ENCODE measurements around the gene EHBP1.

DNA sequence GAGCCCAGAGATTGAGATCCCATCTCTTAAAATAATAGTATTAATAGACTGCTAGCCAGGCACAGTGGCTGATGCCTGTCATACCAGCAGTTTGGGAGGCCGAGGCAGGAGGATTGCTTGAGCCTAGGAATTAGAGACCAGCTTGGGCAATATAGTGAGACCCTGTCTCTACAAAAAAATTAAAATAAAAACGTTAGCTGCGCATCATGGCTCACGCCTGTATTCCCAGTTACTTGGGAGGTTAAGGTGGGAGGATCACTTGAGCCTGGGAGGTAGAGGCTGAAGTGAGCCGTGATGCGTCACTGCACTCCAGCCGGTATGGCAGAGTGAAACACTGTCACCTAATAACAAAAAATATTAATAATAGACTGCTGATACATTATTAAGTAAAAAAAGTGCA lies 178.1 kb downstream of the EHBP1 start:
- TF ChIP-seq, protein P1, sequence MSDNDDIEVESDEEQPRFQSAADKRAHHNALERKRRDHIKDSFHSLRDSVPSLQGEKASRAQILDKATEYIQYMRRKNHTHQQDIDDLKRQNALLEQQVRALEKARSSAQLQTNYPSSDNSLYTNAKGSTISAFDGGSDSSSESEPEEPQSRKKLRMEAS (IDR thresholded peaks at IDR 0.05; ENCODE audit: low read depth) = no peak
- TF ChIP-seq, protein P2, sequence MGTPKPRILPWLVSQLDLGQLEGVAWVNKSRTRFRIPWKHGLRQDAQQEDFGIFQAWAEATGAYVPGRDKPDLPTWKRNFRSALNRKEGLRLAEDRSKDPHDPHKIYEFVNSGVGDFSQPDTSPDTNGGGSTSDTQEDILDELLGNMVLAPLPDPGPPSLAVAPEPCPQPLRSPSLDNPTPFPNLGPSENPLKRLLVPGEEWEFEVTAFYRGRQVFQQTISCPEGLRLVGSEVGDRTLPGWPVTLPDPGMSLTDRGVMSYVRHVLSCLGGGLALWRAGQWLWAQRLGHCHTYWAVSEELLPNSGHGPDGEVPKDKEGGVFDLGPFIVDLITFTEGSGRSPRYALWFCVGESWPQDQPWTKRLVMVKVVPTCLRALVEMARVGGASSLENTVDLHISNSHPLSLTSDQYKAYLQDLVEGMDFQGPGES (IDR thresholded peaks at IDR 0.05; ENCODE audit: low read depth, low read length) = no peak
- TF ChIP-seq TEAD4 (IDR thresholded peaks at IDR 0.05; ENCODE audit: borderline replicate concordance, insufficient read depth) (no peak), POLR2AphosphoS5 (IDR thresholded peaks at IDR 0.05; ENCODE audit: low read depth, low read length) (no peak), FOXJ3 (CRISPR knock-in tag; IDR thresholded peaks at IDR 0.05) (no peak), RCOR1 (IDR thresholded peaks at IDR 0.05; ENCODE audit: low read length) (no peak), GABPA (IDR thresholded peaks at IDR 0.05; ENCODE audit: low read depth) (no peak), TAF1 (IDR thresholded peaks at IDR 0.05; ENCODE audit: borderline replicate concordance, low read depth, low read length) (no peak), EP300 (IDR thresholded peaks at IDR 0.05; ENCODE audit: borderline replicate concordance in 1 of 2, low read depth in 1 of 2, low read length in 1 of 2) (no peak)
- TF ChIP-seq, protein P3, sequence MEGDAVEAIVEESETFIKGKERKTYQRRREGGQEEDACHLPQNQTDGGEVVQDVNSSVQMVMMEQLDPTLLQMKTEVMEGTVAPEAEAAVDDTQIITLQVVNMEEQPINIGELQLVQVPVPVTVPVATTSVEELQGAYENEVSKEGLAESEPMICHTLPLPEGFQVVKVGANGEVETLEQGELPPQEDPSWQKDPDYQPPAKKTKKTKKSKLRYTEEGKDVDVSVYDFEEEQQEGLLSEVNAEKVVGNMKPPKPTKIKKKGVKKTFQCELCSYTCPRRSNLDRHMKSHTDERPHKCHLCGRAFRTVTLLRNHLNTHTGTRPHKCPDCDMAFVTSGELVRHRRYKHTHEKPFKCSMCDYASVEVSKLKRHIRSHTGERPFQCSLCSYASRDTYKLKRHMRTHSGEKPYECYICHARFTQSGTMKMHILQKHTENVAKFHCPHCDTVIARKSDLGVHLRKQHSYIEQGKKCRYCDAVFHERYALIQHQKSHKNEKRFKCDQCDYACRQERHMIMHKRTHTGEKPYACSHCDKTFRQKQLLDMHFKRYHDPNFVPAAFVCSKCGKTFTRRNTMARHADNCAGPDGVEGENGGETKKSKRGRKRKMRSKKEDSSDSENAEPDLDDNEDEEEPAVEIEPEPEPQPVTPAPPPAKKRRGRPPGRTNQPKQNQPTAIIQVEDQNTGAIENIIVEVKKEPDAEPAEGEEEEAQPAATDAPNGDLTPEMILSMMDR (IDR thresholded peaks at IDR 0.05) = no peak
- TF ChIP-seq, protein P4, sequence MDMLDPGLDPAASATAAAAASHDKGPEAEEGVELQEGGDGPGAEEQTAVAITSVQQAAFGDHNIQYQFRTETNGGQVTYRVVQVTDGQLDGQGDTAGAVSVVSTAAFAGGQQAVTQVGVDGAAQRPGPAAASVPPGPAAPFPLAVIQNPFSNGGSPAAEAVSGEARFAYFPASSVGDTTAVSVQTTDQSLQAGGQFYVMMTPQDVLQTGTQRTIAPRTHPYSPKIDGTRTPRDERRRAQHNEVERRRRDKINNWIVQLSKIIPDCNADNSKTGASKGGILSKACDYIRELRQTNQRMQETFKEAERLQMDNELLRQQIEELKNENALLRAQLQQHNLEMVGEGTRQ (IDR thresholded peaks at IDR 0.05; ENCODE audit: borderline replicate concordance, low read depth, low read length) = no peak
- TF ChIP-seq, protein P5, sequence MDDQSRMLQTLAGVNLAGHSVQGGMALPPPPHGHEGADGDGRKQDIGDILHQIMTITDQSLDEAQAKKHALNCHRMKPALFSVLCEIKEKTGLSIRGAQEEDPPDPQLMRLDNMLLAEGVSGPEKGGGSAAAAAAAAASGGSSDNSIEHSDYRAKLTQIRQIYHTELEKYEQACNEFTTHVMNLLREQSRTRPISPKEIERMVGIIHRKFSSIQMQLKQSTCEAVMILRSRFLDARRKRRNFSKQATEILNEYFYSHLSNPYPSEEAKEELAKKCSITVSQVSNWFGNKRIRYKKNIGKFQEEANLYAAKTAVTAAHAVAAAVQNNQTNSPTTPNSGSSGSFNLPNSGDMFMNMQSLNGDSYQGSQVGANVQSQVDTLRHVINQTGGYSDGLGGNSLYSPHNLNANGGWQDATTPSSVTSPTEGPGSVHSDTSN (IDR thresholded peaks at IDR 0.05) = no peak
